Neural cell (in vitro differentiated cells): ENCODE results near the gene MSI2.

Experiments used
- TF ChIP-seq, protein P1 (sequence below): IDR thresholded peaks from 2 replicates; pipeline ENCODE4 v1.6.1; 2012; ENCODE audit warnings: borderline replicate concordance
- TF ChIP-seq, protein P2 (sequence below): fragments of 450-650 bp; IDR thresholded peaks from 2 replicates; pipeline ENCODE4 v1.5.1; 2014; ENCODE audit warnings: antibody characterized with exemption, mild to moderate bottlenecking, moderate library complexity; ENCODE audit not compliant: poor library complexity, severe bottlenecking

DNA sequence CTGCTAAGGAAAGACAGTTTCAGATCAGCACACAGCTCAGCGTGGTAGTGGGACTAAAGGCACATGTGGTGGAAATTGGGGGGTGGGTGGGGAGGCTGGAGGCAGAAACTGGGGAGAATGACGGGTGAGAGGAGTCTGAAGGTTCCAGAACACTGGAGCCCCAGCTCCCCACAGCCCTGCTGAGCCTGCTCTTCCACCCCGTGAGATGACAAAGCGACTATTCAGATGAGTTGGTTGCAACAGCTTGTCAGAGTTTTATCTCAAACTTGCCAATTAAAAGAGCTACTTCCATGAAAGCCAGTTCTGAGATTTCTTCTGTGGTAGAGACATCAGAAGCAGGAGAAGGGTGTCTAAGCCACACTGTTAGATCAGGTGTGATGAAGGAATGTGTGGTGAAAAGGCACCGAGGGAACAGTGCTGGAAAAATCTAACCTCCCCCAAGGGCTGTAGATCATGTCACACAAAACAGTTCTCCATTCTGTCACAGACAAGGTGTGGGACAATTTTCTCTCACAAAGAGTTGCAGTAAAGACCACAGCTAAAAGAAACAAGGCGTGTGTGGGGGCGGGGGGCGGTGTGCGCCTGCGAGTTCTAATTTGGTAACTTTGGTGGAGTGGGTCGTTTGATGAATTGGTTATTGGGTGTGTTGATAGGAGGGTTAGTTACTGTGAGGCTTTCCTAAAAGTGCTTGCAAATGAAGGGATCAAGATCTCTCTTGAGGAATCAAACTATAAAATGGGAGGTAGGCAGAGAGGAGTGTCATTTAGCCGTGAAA is 449.8 kb downstream of the MSI2 start:
- TF ChIP-seq, protein P1, sequence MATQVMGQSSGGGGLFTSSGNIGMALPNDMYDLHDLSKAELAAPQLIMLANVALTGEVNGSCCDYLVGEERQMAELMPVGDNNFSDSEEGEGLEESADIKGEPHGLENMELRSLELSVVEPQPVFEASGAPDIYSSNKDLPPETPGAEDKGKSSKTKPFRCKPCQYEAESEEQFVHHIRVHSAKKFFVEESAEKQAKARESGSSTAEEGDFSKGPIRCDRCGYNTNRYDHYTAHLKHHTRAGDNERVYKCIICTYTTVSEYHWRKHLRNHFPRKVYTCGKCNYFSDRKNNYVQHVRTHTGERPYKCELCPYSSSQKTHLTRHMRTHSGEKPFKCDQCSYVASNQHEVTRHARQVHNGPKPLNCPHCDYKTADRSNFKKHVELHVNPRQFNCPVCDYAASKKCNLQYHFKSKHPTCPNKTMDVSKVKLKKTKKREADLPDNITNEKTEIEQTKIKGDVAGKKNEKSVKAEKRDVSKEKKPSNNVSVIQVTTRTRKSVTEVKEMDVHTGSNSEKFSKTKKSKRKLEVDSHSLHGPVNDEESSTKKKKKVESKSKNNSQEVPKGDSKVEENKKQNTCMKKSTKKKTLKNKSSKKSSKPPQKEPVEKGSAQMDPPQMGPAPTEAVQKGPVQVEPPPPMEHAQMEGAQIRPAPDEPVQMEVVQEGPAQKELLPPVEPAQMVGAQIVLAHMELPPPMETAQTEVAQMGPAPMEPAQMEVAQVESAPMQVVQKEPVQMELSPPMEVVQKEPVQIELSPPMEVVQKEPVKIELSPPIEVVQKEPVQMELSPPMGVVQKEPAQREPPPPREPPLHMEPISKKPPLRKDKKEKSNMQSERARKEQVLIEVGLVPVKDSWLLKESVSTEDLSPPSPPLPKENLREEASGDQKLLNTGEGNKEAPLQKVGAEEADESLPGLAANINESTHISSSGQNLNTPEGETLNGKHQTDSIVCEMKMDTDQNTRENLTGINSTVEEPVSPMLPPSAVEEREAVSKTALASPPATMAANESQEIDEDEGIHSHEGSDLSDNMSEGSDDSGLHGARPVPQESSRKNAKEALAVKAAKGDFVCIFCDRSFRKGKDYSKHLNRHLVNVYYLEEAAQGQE = no peak
- TF ChIP-seq, protein P2, sequence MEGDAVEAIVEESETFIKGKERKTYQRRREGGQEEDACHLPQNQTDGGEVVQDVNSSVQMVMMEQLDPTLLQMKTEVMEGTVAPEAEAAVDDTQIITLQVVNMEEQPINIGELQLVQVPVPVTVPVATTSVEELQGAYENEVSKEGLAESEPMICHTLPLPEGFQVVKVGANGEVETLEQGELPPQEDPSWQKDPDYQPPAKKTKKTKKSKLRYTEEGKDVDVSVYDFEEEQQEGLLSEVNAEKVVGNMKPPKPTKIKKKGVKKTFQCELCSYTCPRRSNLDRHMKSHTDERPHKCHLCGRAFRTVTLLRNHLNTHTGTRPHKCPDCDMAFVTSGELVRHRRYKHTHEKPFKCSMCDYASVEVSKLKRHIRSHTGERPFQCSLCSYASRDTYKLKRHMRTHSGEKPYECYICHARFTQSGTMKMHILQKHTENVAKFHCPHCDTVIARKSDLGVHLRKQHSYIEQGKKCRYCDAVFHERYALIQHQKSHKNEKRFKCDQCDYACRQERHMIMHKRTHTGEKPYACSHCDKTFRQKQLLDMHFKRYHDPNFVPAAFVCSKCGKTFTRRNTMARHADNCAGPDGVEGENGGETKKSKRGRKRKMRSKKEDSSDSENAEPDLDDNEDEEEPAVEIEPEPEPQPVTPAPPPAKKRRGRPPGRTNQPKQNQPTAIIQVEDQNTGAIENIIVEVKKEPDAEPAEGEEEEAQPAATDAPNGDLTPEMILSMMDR = no peak
